Measurements from ENCODE around the gene CEP112. TPM values are rescaled to one million over a fixed set of nuclear protein-coding genes. Genes with fewer than 3 reads are reported as not detected.

Gene CEP112
- polyA plus RNA-seq, 1 donor from 2014 or later = 6.0 TPM

GRCh38 chr17:65898651-65899050 lies 293.3 kb downstream of the CEP112 start:
- Histone ChIP-seq H3K27ac (ENCODE audit: low read length) (no peak overlapping the region), H2AFZ (ENCODE audit: low read depth, low read length) (no peak overlapping the region), H3K4me3 (ENCODE audit: low read length) (no peak overlapping the region), H3F3A (ENCODE audit: insufficient read depth, low read length, poor library complexity, severe bottlenecking) (no peaks in the 10 kb centered on the region), H3K9ac (ENCODE audit: low read length) (no peak overlapping the region), H3K9me2 (ENCODE audit: insufficient read depth, low read length) (no peaks in the 10 kb centered on the region), H3K36me3 (ENCODE audit: insufficient read depth, low read length) (no peaks in the 10 kb centered on the region), H4K20me1 (ENCODE audit: insufficient read depth) (no peaks in the 10 kb centered on the region), H3K27me3 (ENCODE audit: insufficient read depth, low read depth, low read length) (no peaks in the 10 kb centered on the region), H3K4me2 (ENCODE audit: low read length) (no peak overlapping the region), H3K79me2 (replicated peaks; ENCODE audit: insufficient read depth, low read length) (no peaks in the 10 kb centered on the region), H3K9me3 (ENCODE audit: low read length) (no peaks in the 10 kb centered on the region)
- TF ChIP-seq CTCF (IDR thresholded peaks at IDR 0.05; ENCODE audit: poor library complexity, severe bottlenecking) = no peak
- no peak for TF ChIP-seq MXI1 (conservative IDR thresholded peaks at IDR 0.05; ENCODE audit: poor library complexity, severe bottlenecking)
- TF ChIP-seq TAF1 (IDR thresholded peaks at IDR 0.05; ENCODE audit: low read depth) = no peak
- no peak for TF ChIP-seq RAD21 (conservative IDR thresholded peaks at IDR 0.05)
- no peak for TF ChIP-seq EP300 (conservative IDR thresholded peaks at IDR 0.05; ENCODE audit: poor library complexity, severe bottlenecking)
- TF ChIP-seq POLR2AphosphoS5 (IDR thresholded peaks at IDR 0.05) = no peak
- TF ChIP-seq SMC3 (conservative IDR thresholded peaks at IDR 0.05; ENCODE audit: poor library complexity) = no peak
- TF ChIP-seq EZH2 (IDR thresholded peaks at IDR 0.05; ENCODE audit: borderline replicate concordance, insufficient read depth, low read length, poor library complexity, severe bottlenecking) = no peak
- TF ChIP-seq REST (IDR thresholded peaks at IDR 0.05; ENCODE audit: borderline replicate concordance) = no peak

- Histone ChIP-seq H3K79me2 (replicated peaks; ENCODE audit: insufficient read depth, low read length) (no peaks in the 10 kb centered on the region), H3K27me3 (ENCODE audit: insufficient read depth, low read depth, low read length) (no peaks in the 10 kb centered on the region), H4K20me1 (ENCODE audit: insufficient read depth) (no peaks in the 10 kb centered on the region), H3K27ac (ENCODE audit: low read length) (no peak overlapping the region), H3K9me2 (ENCODE audit: insufficient read depth, low read length) (no peaks in the 10 kb centered on the region), H3F3A (ENCODE audit: insufficient read depth, low read length, poor library complexity, severe bottlenecking) (peaks cover 4% of the 10 kb centered on the region), H3K36me3 (ENCODE audit: insufficient read depth, low read length) (no peaks in the 10 kb centered on the region), H2AFZ (ENCODE audit: low read depth, low read length) (no peak overlapping the region), H3K9ac (ENCODE audit: low read length) (no peak overlapping the region), H3K9me3 (ENCODE audit: low read length) (no peaks in the 10 kb centered on the region), H3K4me2 (ENCODE audit: low read length) (no peak overlapping the region), H3K4me3 (ENCODE audit: low read length) (no peak overlapping the region)
- TF ChIP-seq RAD21 (conservative IDR thresholded peaks at IDR 0.05) = no peak
- no peak for TF ChIP-seq SMC3 (conservative IDR thresholded peaks at IDR 0.05; ENCODE audit: poor library complexity)
- no peak for TF ChIP-seq REST (IDR thresholded peaks at IDR 0.05; ENCODE audit: borderline replicate concordance)
- TF ChIP-seq CTCF (IDR thresholded peaks at IDR 0.05; ENCODE audit: poor library complexity, severe bottlenecking) = no peak
- TF ChIP-seq EP300 (conservative IDR thresholded peaks at IDR 0.05; ENCODE audit: poor library complexity, severe bottlenecking) = no peak
- TF ChIP-seq MXI1 (conservative IDR thresholded peaks at IDR 0.05; ENCODE audit: poor library complexity, severe bottlenecking) = no peak
- TF ChIP-seq TAF1 (IDR thresholded peaks at IDR 0.05; ENCODE audit: low read depth) = no peak
- TF ChIP-seq POLR2AphosphoS5 (IDR thresholded peaks at IDR 0.05) = no peak
- TF ChIP-seq EZH2 (IDR thresholded peaks at IDR 0.05; ENCODE audit: borderline replicate concordance, insufficient read depth, low read length, poor library complexity, severe bottlenecking) = no peak
These were observed 295.0 kb downstream of the CEP112 start for GRCh38 chr17:65896889-65897288.

All from neural cell (in vitro differentiated cells).